ENCODE data around the gene SLC37A1. TPM values are rescaled to one million over a fixed set of nuclear protein-coding genes. Genes with fewer than 3 reads are reported as not detected.

SLC37A1 gene
- total RNA-seq, 2 donors from 2014 or later = 6.6 to 9.6 TPM

DNA sequence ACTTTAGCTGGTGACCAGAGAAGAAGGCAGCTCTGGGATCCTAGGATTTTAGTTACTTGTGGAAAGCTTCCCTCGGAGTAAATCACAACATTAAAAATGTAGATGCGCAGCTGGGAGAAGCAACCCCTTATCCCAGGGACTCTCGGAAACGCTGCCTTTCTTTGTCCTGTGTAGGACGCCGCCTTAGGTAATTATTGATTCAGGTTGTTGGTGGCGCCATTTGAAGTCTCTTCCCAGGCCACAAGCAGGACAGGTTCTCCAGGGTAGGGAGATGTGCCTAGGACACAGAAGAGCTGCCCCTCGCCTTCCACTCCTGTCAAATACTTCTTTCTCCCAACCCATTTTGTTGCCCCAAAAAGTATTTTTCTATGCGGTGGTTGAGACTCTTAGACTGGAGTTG is 10.3 kb downstream of the SLC37A1 start:
- H3K4me3 ChIP-seq = peak overlapping the region; percentile 57
- H3K36me3 ChIP-seq = no peaks in the 10 kb centered on the region
- peaks cover 0 to 16% of the 10 kb centered on the region in 2 donors for H3K4me1 ChIP-seq (ENCODE audit: control insufficient read depth in 1 of 2, low read depth in 2 of 2)
- peak overlapping the region; percentile 36 to 60 for H3K27ac ChIP-seq
- no peaks in the 10 kb centered on the region for H3K27me3 ChIP-seq (replicated peaks; ENCODE audit: insufficient read depth)
- no peaks in the 10 kb centered on the region for H3K9me3 ChIP-seq
- DNase-seq (ENCODE audit: low spot score) = no peak
- ATAC-seq (ENCODE audit: insufficient number of reproducible peaks, low FRiP score, low read depth) = no peak
- TF ChIP-seq, protein P1, sequence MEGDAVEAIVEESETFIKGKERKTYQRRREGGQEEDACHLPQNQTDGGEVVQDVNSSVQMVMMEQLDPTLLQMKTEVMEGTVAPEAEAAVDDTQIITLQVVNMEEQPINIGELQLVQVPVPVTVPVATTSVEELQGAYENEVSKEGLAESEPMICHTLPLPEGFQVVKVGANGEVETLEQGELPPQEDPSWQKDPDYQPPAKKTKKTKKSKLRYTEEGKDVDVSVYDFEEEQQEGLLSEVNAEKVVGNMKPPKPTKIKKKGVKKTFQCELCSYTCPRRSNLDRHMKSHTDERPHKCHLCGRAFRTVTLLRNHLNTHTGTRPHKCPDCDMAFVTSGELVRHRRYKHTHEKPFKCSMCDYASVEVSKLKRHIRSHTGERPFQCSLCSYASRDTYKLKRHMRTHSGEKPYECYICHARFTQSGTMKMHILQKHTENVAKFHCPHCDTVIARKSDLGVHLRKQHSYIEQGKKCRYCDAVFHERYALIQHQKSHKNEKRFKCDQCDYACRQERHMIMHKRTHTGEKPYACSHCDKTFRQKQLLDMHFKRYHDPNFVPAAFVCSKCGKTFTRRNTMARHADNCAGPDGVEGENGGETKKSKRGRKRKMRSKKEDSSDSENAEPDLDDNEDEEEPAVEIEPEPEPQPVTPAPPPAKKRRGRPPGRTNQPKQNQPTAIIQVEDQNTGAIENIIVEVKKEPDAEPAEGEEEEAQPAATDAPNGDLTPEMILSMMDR (IDR thresholded peaks at IDR 0.05) = no peak

DNA sequence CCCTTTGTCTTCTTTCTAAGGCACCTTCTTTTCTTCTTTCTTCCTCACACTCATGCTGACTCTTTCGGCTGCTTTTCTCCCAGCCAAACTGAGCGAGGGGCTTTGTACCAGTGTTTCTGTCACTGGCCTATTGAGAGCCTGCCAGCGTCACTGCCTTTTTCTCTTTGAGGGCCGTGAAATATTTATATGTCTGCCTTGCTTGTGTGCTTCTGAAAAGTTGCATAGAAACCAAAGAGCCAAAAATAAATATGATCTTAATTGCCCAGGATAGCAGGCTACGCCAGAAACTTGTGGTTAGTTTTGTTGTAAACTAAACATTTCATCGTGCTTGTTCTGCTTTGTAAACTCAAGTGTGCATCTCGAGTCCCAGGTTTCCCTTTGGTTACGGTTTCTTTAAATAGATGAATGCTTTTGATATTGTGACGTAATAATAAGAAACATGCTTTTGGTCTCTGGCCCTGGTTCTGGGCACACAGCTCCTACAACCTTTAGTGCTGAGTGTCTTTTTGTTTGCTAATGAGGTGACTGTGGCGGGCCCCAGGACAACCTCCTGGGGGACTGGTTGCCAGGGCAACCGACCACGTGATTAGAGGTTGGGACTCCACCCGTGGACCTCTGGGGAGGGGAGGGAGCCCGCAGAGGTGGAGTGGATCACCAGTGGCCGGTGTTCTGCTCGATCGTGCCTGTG is 10.8 kb downstream of the SLC37A1 start:
- ATAC-seq (ENCODE audit: insufficient number of reproducible peaks, low FRiP score, low read depth) (peak; percentile 68), DNase-seq (ENCODE audit: low spot score) (peak; percentile 41)
- H3K27me3 ChIP-seq (replicated peaks; ENCODE audit: insufficient read depth) = no peaks in the 10 kb centered on the region
- H3K36me3 ChIP-seq = no peaks in the 10 kb centered on the region
- peak overlapping the region; percentile 36 to 60 for H3K27ac ChIP-seq
- H3K4me1 ChIP-seq (ENCODE audit: control insufficient read depth in 1 of 2, low read depth in 2 of 2) = peaks cover 0 to 16% of the 10 kb centered on the region in 2 donors
- no peaks in the 10 kb centered on the region for H3K9me3 ChIP-seq
- peak overlapping the region; percentile 57 for H3K4me3 ChIP-seq
- TF ChIP-seq, protein P1 (IDR thresholded peaks at IDR 0.05) = no peak

DNA sequence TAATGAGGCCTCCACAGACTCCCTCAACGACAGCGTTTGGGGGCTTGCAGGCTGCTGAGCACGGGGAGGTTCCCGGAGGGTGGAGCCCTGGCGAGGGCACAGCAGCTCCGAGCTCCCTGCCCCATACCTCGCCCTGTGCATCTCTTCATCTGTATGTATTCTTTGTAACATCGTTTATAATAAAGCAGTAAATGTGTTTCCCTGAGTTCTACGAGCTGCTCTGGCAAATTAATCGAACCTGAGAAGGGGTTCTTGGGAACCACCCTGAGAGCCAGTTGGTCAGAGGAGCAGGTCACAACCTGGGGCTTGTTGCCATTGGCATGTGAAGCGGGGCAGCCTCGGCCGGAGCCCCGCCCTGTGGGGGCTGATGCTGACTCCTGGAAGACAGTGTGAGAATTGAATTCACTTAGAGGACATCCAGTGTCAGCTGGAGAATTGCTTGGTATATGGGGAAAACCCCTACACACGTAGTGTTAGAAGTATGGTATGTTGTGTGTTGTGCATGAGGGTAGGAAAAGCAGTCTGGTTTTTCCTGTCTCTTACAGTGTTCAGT is 11.5 kb downstream of the SLC37A1 start:
- DNase-seq (ENCODE audit: low spot score) = no peak
- no peaks in the 10 kb centered on the region for H3K27me3 ChIP-seq (replicated peaks; ENCODE audit: insufficient read depth)
- TF ChIP-seq, protein P1 (IDR thresholded peaks at IDR 0.05) = no peak
- H3K27ac ChIP-seq = peak overlapping the region in 1 of 2 donors; percentile 36
- ATAC-seq (ENCODE audit: insufficient number of reproducible peaks, low FRiP score, low read depth) = no peak
- H3K4me3 ChIP-seq = peak overlapping the region; percentile 57
- H3K9me3 ChIP-seq = no peaks in the 10 kb centered on the region
- H3K36me3 ChIP-seq = no peaks in the 10 kb centered on the region
- peaks cover 0 to 16% of the 10 kb centered on the region in 2 donors for H3K4me1 ChIP-seq (ENCODE audit: control insufficient read depth in 1 of 2, low read depth in 2 of 2)

DNA sequence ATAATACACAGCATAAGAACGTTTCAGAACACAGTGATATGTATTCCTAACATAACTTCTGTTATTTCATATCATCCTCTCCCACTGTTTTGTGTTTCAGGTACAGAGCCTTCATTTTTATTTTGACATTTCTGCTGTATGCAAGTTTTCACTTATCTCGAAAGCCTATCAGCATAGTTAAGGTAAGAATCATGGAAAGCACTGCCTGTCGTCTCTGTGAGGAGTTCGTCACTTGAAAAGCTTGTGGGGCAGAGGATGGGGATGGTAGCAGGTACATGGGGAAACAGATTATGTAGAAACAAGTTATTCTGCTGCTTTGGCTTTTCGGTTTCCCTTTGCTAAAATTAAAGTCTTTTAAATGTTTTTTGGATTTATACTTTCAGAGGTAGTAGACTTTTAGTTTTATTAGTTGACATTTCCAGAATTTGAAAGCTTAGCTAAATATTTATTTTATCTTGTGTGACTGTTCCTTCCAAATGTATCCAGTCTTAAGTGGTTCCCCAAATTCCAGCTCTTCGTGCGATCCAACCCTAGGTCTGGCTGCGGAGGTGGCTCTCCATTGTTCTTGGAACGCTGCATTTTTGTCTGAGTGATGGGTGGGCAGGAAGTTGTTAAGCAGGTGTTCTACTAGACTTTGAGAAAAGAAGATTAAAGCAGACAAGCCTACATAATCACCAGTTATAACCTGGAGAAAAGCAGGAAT is 12.2 kb downstream of the SLC37A1 start:
- Histone ChIP-seq H3K4me3 (no peak overlapping the region), H3K9me3 (no peaks in the 10 kb centered on the region), H3K36me3 (no peaks in the 10 kb centered on the region), H3K4me1 (ENCODE audit: control insufficient read depth in 1 of 2, low read depth in 2 of 2) (peaks cover 0 to 16% of the 10 kb centered on the region in 2 donors), H3K27ac (no peak overlapping the region), H3K27me3 (replicated peaks; ENCODE audit: insufficient read depth) (no peaks in the 10 kb centered on the region)
- TF ChIP-seq, protein P1 (IDR thresholded peaks at IDR 0.05) = no peak
- no peak for DNase-seq (ENCODE audit: low spot score)
- no peak for ATAC-seq (ENCODE audit: insufficient number of reproducible peaks, low FRiP score, low read depth)

DNA sequence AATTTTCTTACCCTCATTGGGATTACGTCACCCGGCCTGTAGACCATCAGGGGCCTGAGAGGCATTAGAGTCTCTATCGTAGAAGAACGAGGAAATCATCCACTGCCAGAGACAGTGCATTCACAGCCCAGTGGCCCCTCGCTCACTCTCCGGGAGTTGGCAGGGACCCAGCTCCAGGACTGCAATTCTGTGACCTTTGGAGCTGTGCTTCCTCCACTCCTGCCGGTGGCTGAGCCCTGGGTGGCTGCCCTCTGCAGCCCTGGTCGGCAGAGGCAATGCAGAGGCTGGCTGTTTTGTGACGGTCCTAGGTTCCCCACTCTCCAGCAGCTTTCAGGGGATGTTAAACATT is 12.7 kb downstream of the SLC37A1 start:
- H3K27ac ChIP-seq = no peak overlapping the region
- DNase-seq (ENCODE audit: low spot score) = no peak
- TF ChIP-seq, protein P1 (IDR thresholded peaks at IDR 0.05) = no peak

More for the DNA sequence above, 12.7 kb downstream of the SLC37A1 start:
- H3K36me3 ChIP-seq = no peaks in the 10 kb centered on the region
- H3K27me3 ChIP-seq (replicated peaks; ENCODE audit: insufficient read depth) = no peaks in the 10 kb centered on the region
- no peak for ATAC-seq (ENCODE audit: insufficient number of reproducible peaks, low FRiP score, low read depth)
- H3K4me3 ChIP-seq = no peak overlapping the region
- H3K9me3 ChIP-seq = no peaks in the 10 kb centered on the region
- H3K4me1 ChIP-seq (ENCODE audit: control insufficient read depth in 1 of 2, low read depth in 2 of 2) = peaks cover 0 to 16% of the 10 kb centered on the region in 2 donors

All from thoracic aorta (tissue), 2 donors.